ENCODE data around the gene DMBT1. TPM values are rescaled to one million over a fixed set of nuclear protein-coding genes. Genes with fewer than 3 reads are reported as not detected.

DMBT1 gene
- total RNA-seq, 2 experiments from 2014 or later = not detected

DNA sequence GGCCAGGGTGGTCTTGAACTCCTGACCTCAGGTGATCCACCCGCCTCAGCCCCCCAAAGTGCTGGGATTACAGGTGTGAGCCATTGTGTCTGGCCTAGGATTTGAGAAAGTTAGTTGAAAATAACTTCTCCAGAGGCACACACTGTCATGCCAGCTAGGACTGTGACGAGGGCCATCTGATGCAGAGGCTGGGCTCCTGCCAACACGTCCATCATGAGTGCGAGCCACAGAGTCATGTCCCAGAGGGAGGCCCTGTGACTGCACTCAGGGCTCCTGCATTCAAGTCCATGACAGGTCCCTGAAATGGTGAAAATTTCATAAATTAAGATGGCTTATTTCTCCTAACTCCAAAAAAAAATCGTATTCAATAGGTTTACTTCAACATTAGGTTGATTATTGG lies 122.0 kb downstream of the DMBT1 start:
- H3K9me3 Mint-ChIP-seq = no peaks in the 10 kb centered on the region
- no peak overlapping the region for H3K4me3 Mint-ChIP-seq
- DNase-seq (no peak), ATAC-seq (ENCODE audit: poor library complexity) (no peak)
- TF ChIP-seq CTCF (IDR thresholded peaks at IDR 0.05) = no peak
- ChIA-PET CTCF (no interaction called here), POLR2A (no interaction called here)
- peaks cover 0 to 10% of the 10 kb centered on the region in 2 experiments for H3K9me3 ChIP-seq (ENCODE audit: control insufficient read depth in 1 of 2, insufficient read depth in 1 of 2, low read length in 2 of 2)
- H3K4me3 ChIP-seq (ENCODE audit: low read length) = no peak overlapping the region
- no peak overlapping the region for H3K27ac ChIP-seq (ENCODE audit: low read depth in 1 of 2, low read length in 2 of 2)
- no peak overlapping the region for H3K27ac Mint-ChIP-seq
- no peaks in the 10 kb centered on the region for H3K4me1 Mint-ChIP-seq (ENCODE audit: low read depth)
- no peaks in the 10 kb centered on the region for H3K36me3 Mint-ChIP-seq (ENCODE audit: low read depth)
- H3K27me3 Mint-ChIP-seq = peaks cover 37% of the 10 kb centered on the region
- intact Hi-C loops (cut with DNase I, micrococcal nuclease) = no loop called here
- H3K4me1 ChIP-seq (ENCODE audit: insufficient read depth, low read length) = no peaks in the 10 kb centered on the region
- H3K27me3 ChIP-seq (ENCODE audit: control insufficient read depth in 1 of 2, insufficient read depth in 2 of 2, low read length in 2 of 2) = peaks cover 8 to 20% of the 10 kb centered on the region in 2 experiments
- no peaks in the 10 kb centered on the region for H3K36me3 ChIP-seq (ENCODE audit: insufficient read depth, low read length)

DNA sequence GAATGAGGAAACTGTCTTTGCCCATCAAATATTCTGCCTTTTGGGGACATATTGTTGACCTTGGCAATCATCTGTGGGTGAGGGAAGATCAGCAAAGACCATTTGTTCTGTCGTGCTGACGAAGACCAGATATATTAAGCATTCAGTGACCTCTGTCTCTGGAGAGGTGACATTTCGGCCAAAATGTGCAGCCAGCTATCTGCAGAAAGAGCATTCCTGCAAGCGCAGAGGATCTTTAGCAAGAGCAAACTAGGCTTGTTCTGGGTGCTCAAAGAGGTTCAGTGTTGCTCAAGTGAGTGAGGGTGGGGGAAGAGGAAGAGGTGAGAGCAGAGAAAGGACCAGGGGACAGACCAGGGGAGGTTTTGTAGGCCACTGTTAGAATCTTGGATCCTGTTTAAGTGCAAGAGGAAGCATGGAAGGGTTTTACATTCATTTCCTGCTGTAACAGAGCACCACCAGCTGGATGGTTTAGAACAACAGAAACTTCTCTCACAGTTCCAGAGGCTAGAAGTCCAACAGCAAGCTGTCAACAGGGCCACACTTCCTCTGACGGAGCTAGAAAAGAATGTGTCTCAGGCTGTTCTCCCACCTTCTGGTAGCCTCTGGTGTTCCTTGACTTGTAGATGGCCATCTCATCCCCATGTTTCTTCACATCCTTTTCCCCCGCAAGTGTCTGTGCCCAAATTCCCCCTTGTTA lies 127.9 kb downstream of the DMBT1 start:
- CTCF ChIA-PET = no interaction called here

DNA sequence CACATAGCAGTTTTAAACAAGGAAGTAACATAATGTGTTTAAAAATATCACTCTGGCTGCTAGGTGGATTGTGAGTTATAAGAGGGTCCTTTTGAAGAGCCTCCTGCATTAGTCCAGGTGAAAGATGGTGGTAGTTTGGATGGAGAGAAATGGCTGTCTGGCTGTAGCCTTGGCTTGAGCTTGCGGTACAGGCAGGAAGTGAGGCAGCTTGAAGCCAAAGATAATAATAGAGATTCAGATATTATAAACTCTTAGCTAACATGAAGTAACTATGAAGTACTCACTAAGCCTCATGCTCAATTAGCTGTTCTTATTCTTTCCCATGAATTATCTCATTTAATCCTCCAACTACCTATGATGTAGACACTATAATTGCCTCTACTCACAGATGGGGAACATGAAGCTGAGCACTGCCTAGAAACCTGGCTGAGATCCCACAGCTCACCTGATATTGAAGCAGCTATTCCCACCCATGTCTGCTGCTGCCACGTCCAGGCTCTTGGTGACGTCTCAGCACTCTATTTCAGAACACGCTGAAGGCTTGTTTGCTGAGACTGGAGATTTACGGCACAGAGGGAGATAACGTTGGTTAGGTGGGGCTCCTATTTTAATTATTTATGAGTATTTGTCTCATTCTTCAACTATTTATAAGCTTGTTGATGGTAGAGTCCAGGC lies 128.7 kb downstream of the DMBT1 start:
- ChIA-PET CTCF (no interaction called here), POLR2A (no interaction called here)
- no peaks in the 10 kb centered on the region for H3K36me3 Mint-ChIP-seq (ENCODE audit: low read depth)
- no peak overlapping the region for H3K4me3 ChIP-seq (ENCODE audit: low read length)
- ATAC-seq (ENCODE audit: poor library complexity) (no peak), DNase-seq (no peak)
- peaks cover 2 to 8% of the 10 kb centered on the region in 2 experiments for H3K27me3 ChIP-seq (ENCODE audit: control insufficient read depth in 1 of 2, insufficient read depth in 2 of 2, low read length in 2 of 2)
- no peak for TF ChIP-seq CTCF (IDR thresholded peaks at IDR 0.05)
- H3K27ac Mint-ChIP-seq = no peak overlapping the region
- no peak overlapping the region for H3K27ac ChIP-seq (ENCODE audit: low read depth in 1 of 2, low read length in 2 of 2)
- H3K9me3 ChIP-seq (ENCODE audit: control insufficient read depth in 1 of 2, insufficient read depth in 1 of 2, low read length in 2 of 2) = peaks cover 0 to 6% of the 10 kb centered on the region in 2 experiments
- intact Hi-C loops (cut with DNase I, micrococcal nuclease) = no loop called here
- H3K4me1 ChIP-seq (ENCODE audit: insufficient read depth, low read length) = no peaks in the 10 kb centered on the region
- H3K9me3 Mint-ChIP-seq = no peaks in the 10 kb centered on the region
- H3K36me3 ChIP-seq (ENCODE audit: insufficient read depth, low read length) = no peaks in the 10 kb centered on the region
- peaks cover 50% of the 10 kb centered on the region for H3K27me3 Mint-ChIP-seq
- no peaks in the 10 kb centered on the region for H3K4me1 Mint-ChIP-seq (ENCODE audit: low read depth)
- no peak overlapping the region for H3K4me3 Mint-ChIP-seq

More for the DNA sequence above, 127.9 kb downstream of the DMBT1 start:
- Histone ChIP-seq H3K9me3 (ENCODE audit: control insufficient read depth in 1 of 2, insufficient read depth in 1 of 2, low read length in 2 of 2) (peaks cover 0 to 6% of the 10 kb centered on the region in 2 experiments), H3K4me1 (ENCODE audit: insufficient read depth, low read length) (no peaks in the 10 kb centered on the region), H3K36me3 (ENCODE audit: insufficient read depth, low read length) (no peaks in the 10 kb centered on the region), H3K27me3 (ENCODE audit: control insufficient read depth in 1 of 2, insufficient read depth in 2 of 2, low read length in 2 of 2) (peaks cover 6 to 8% of the 10 kb centered on the region in 2 experiments), H3K27ac (ENCODE audit: low read depth in 1 of 2, low read length in 2 of 2) (no peak overlapping the region), H3K4me3 (ENCODE audit: low read length) (no peak overlapping the region)
- no peaks in the 10 kb centered on the region for H3K4me1 Mint-ChIP-seq (ENCODE audit: low read depth)
- no peak overlapping the region for H3K4me3 Mint-ChIP-seq
- intact Hi-C loops (cut with DNase I, micrococcal nuclease) = no loop called here
- H3K36me3 Mint-ChIP-seq (ENCODE audit: low read depth) = no peaks in the 10 kb centered on the region
- no peak for ATAC-seq (ENCODE audit: poor library complexity)
- peaks cover 49% of the 10 kb centered on the region for H3K27me3 Mint-ChIP-seq
- POLR2A ChIA-PET = no interaction called here
- no peak for TF ChIP-seq CTCF (IDR thresholded peaks at IDR 0.05)
- H3K27ac Mint-ChIP-seq = no peak overlapping the region
- no peaks in the 10 kb centered on the region for H3K9me3 Mint-ChIP-seq
- DNase-seq = no peak

All from CD4-positive, alpha-beta T cell (primary cell).